GM13976 (cell line): ENCODE measurements around the gene TMEM107.

ENCODE experiments used
- DNase-seq: peaks from one replicate; pipeline ENCODE4 v3.0.0; 2012; ENCODE audit warnings: low spot score
- in situ Hi-C: fragments of 300-500 bp; cut with MboI; formaldehyde crosslinking; loops from one replicate; pipeline ENCODE4 v1.12.0; 2022; ENCODE audit warnings: low sequenced_read_pairs, mixed read lengths, inconsistent platforms; ENCODE audit not compliant: unreplicated experiment
- TF ChIP-seq, protein P1 (sequence below): IDR thresholded peaks from 2 replicates; pipeline ENCODE4 v1.5.1; 2012; ENCODE audit warnings: borderline replicate concordance, mild to moderate bottlenecking; ENCODE audit not compliant: insufficient read depth; ENCODE audit errors: extremely low read depth, missing control alignments, control extremely low read depth

The TMEM107 gene

DNA sequence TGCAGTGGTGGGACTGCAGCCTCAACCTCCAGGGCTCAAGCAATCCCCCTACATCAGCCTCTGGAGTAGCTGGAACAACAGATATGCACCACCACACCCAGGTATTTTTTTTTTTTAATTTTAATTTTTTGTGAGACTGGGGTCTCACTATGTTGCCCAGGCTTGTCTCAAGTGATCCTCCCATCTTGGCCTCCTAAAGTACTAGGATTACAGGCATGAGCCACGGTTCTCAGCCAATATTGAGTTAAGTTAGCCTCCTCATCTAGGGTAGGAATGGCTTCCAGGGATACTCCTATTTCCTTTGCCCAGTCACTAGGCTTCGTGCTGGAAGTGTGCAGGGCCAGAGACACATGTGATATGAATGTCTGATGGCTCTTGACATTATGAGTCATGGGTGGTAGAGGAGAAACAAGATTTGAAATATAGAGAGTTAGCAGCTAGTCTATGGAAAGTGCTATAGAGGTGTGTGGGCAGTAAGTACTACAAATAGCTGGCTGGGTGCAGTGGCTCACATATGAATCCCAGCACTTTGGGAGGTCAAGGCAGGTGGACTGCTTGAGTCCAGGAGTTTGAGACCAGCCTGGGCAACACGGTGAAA is 44.2 kb downstream of the TMEM107 start:
- no peak for DNase-seq
- in situ Hi-C loops = no loop called here
- TF ChIP-seq, protein P1, sequence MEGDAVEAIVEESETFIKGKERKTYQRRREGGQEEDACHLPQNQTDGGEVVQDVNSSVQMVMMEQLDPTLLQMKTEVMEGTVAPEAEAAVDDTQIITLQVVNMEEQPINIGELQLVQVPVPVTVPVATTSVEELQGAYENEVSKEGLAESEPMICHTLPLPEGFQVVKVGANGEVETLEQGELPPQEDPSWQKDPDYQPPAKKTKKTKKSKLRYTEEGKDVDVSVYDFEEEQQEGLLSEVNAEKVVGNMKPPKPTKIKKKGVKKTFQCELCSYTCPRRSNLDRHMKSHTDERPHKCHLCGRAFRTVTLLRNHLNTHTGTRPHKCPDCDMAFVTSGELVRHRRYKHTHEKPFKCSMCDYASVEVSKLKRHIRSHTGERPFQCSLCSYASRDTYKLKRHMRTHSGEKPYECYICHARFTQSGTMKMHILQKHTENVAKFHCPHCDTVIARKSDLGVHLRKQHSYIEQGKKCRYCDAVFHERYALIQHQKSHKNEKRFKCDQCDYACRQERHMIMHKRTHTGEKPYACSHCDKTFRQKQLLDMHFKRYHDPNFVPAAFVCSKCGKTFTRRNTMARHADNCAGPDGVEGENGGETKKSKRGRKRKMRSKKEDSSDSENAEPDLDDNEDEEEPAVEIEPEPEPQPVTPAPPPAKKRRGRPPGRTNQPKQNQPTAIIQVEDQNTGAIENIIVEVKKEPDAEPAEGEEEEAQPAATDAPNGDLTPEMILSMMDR = no peak

DNA sequence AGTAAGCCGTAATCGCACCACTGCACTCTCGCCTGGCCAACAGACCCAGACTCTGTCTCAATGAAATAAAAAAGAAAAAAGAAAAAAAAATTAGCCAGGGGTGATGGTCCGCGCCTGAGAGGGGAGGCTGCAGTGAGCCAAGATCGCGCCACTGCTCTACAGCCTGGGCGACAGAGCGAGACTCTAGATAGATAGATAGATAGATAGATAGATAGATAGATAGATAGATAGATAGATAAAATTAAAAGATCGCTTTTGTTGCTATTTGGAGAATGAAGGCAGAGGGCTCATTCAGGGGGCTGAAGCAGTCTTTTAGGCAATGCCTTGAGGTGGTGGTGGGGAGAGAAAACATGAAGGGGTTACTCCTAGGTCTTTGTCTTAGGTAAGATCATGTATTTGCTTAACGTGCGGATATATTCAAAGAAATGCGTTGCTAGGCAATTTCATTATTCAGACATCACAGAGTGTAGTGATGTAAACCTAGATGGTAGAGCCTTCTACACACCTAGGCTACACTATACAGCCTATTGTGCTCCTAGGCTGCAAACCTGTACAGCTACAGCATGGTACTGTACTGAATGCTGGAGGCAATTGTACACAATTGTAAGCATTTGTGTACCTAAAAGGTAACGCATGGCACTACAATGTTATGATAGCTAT is 47.9 kb downstream of the TMEM107 start:
- TF ChIP-seq, protein P1 = no peak
- no peak for DNase-seq
- in situ Hi-C loops = no loop called here

DNA sequence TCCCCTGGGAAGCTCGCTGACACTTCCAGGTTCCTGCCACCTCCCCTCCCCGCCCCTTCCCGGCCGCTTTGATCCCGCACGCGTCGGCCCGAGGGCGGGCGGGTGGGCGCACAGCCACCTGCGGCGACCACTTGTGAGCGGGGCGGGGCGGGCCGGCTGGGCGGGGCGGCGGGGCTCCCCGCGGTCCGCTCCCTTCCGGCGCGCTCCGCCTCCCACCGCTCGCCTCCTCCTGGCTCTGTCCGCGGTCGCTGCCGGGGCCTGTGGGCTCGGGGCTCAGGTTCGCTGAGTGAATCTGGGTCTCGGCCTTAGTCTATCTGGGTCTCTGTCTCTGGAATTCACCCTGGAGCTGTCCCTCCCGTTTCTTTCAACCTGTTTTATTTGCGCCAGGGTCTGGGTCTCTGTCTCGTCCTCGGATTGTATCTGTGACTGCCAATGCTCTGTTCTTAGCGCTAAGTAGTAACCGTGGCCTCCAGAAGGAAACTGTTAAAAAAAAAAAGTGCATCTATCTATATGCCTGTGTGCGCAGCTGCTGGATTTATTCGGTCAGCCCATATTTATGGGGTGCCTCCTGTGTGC is 49.6 kb downstream of the TMEM107 start:
- peak; percentile 80 for DNase-seq
- in situ Hi-C loops = no loop called here

DNA sequence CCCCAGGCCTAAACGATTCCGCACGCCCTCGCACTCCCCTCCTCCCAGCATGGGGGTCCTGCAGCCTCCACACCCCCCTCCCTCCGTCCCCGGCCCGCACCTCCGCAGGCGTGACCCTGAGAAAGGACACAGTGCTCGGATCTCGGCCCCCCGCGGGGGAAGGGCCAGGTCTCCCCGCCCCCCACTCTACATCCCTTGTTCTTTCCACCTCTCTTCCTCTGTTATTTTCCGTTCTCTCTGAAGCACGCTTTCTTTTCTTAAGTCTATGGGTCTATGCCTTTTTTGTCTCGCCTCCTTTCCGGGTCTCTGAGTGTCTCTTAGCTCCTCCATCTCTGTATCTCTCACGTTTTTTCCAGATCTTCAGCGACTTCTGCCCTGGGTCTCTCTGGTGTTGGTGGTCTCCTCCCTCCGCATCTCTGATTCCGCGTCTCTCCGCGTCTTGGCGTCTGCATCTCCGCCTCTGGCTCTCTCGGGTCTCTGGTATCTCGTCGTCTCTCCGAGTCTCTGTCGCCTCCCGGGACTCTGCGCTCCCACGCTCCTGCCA is 50.2 kb downstream of the TMEM107 start:
- TF ChIP-seq, protein P1 = no peak
- no peak for DNase-seq
- in situ Hi-C loops = no loop called here

More for the DNA sequence above, 49.6 kb downstream of the TMEM107 start:
- TF ChIP-seq, protein P1 = no peak

DNA sequence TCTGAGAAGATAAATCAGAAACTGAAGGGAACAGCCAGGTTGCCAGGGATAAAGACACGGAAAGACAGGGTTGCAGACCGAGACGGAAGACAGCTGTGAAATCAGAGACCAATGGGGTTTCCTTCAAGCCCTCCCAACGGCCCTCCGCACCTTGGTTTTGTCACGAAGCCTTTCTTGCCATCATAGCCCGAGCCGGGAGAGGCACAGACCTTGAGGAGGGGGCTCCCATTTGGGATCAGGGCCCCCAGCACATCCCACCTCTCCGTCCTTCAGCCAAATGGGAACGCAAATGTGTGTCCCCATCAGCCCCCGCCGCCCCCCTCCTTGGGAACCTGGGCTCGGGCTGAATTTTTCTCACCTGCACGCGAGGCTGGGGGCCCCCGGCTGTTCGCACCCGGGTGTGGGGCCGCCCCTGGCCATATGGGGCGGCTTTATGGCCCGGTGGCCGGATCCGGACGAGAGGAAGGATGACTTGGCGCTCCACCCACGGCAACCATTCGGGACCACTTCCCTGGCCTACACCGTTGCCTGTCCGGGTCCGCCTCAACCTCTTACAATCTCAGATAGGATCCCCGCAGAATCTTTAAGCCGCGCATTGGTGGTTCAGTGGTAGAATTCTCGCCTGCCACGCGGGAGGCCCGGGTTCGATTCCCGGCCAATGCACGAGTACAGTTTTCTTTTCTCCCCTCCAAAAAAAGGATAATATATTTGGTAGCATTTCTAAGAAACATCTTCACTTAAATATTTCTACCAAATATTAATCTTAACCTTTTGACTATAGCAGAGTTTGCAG is 50.8 kb downstream of the TMEM107 start:
- DNase-seq = peak; percentile 83
- in situ Hi-C loops = no loop called here
- TF ChIP-seq, protein P1 = no peak
